Panc1 (cell line): ENCODE results near the gene RIPOR2. TPM values are rescaled to one million over a fixed set of nuclear protein-coding genes. Genes with fewer than 3 reads are reported as not detected.

Experiments
- total RNA-seq: library from RNA; stranded (reverse); gene quantifications from one replicate; pipeline ENCODE4 v1.2.1, GENCODE V29; 2021; ENCODE audit not compliant: unreplicated experiment

RIPOR2 gene
- total RNA-seq, 1 experiment from 2014 or later: 0.54 TPM

Other genes with a start within 250 kb of the RIPOR2 start
- 153 TPM for gene C6orf62, start 216.8 kb downstream of the RIPOR2 start, total RNA-seq
- 53.1 TPM for gene GMNN, start 161.0 kb downstream of the RIPOR2 start, total RNA-seq
- not detected for gene ARMH2, start 137.0 kb downstream of the RIPOR2 start, total RNA-seq